HG03025 (cell line): ENCODE results near the gene LOX.

Source experiments
- ATAC-seq: cut with Tn5 transposase; IDR thresholded peaks from one replicate; pipeline ENCODE4 v1.9.1; 2021; ENCODE audit warnings: mild to moderate bottlenecking, moderate library complexity; ENCODE audit not compliant: unreplicated experiment, low FRiP score

LOX gene

DNA sequence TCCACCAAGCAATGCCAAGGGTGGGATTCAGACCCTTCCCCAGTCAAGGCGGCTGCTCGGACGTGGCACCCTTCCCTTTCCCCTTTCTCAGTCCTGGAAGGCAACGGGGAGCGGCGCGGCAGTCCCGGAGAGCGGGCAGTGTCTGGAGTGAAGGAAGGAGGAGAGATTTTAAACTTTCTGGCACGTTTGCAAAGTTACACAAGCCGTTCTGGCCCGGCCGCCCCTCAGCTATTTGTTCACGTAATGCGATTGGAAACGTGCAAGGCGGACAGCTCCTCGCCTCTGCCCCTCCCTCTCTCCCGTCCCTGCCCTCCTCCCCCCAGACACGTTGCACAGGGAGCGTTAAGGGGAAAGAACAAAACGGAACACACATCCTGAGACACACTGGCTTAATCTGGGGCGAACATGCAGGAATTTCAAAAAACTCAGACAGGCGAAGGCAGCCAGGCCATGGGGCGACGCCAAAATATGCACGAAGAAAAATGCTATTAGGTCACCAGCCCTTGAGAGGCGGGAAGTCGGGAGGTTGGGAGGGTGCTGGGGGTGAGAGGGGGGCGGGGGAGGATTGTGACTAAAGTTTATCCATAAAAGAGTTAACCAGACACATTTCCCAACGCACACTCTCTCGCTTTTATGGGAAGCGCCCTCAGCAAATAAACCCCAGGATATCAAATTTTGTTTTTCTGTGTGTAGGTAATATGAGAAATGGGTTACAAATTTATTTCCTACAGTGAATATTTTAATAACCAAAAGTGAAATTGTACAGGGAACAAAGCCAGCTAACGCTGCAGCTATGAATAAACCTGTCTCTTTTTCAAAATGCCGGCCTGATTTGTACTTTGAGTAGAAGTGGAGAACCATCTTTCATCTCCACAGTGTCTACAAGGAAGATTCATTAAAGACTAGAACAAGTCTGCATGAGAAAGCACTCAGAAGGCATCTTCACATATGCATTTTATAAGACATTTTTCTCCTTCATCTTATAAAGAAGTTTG, at the start of gene LOX:
Gene LOX (minus strand): TSS at position 144 of the 995 bp plus-strand sequence. CDS start 274 bp downstream, outside the sequence.
- no peak for ATAC-seq

DNA sequence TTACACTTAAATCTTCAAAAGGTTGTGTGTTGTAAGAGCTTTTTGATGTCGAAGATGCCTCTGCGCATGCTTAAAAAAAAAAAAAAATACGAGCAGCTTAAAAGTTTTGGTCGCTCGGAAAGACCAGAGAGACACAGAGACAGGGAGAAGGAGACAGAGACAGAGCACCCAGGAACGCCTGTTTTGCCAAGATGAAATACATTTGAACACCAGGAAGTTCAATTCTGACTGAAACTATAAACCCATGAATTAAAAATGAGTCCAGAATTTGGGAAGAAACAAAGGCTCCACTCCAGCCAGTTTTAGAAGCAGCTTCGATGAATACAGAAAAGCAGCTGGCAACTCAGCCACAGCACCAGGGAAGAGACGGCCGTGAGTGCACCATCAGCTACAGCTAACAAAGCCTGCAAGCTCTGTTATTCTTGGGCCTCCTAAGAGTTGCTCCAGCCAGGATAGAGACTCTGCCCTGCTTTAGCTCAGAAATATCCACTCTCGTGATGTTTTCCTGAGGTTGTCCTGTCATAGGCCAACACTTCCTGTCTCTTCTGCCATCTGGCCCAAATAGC, 48.8 kb upstream of the LOX start:
- no peak for ATAC-seq

GRCh38 chr5:122126177-122126755, 48.2 kb upstream of the LOX start:
- ATAC-seq = no peak

- ATAC-seq = no peak
Measured at GRCh38 chr5:122124766-122125165, 46.7 kb upstream of the LOX start.

- no peak for ATAC-seq
Measured at GRCh38 chr5:122121479-122122465, 43.7 kb upstream of the LOX start.

- no peak for ATAC-seq
Measured at GRCh38 chr5:122120957-122121356, 42.9 kb upstream of the LOX start.

DNA sequence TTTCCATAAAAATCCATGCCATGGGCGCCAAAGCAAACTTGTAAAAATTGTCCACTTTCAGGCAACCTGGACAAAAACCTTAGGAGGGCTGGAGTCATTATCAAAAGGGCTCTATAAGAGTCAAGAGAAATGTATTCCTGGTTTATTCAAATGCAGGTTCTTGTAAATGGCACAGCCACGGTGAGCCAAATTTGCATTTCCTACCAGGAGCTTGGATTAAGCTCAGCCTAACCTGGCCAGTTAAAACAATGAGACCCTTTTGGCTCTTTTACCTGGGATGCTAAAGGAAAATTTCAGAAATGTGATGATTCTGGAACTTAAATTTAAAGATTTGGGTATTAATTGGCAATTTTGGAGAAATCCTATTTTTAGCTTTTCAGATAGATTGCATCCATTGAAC, 42.4 kb upstream of the LOX start:
- ATAC-seq = no peak

GRCh38 chr5:122119205-122119604, 41.1 kb upstream of the LOX start:
- ATAC-seq = no peak

- ATAC-seq = no peak
Measured at GRCh38 chr5:122118356-122118948, 40.4 kb upstream of the LOX start.

DNA sequence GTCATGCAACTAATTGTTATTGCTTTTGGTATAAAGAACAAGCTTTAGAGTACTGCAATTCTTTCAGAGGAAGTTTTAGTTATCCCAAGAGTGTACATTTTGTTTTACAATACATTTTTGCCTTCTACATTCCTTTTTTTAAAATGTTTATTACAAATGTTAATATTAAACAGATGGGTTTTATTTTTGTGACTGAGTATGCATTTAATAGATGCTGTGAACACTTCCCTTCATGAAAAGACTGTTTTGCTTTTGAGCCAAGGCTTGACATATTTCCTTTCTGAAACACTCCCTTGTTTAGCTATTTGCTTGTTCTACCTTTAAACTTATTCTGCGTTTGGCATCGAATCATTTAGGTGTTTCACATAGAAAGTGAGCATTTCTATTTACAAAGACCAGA, 36.4 kb upstream of the LOX start:
- ATAC-seq = no peak

DNA sequence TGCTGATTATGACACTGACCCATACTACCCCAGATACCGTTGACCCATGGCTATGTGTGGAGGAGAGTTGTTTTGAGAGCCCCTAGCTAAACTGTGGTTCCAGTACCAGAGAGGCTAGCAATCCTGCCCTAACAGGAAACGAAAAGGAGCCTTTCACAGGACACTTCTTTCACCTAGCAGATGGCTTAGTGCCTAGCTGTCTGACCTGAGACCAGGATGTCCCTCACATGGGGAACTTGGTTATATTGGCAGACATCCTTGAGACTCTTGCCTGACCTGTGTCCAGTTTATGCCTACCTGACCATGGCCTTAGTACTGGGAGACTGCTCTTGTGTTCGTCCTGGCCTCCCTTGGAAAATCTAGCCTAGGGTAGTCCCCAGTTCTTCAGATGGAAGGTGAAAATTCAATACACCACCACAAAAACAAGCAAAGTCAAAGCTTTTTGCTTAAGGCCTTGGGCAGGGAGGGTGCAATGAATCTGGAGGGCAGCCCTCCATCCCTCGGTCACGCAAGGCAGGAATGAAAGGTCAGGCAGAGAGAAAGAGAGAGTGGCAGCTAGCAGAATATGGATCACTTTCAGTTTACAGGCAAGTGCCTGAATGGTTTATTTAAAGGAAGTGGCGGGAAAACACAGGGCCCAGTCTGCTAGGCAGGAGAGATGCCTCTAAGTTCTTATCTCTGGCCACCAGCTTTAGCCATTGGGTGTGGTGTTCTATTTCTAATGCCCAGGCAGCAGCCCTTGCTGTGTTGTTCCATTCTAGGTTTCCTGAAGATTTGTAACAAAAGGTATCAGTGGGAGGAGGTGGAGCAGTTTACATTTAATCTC, 34.9 kb upstream of the LOX start:
- ATAC-seq = no peak

- ATAC-seq = no peak
Measured at GRCh38 chr5:122112063-122112462, 34.0 kb upstream of the LOX start.

DNA sequence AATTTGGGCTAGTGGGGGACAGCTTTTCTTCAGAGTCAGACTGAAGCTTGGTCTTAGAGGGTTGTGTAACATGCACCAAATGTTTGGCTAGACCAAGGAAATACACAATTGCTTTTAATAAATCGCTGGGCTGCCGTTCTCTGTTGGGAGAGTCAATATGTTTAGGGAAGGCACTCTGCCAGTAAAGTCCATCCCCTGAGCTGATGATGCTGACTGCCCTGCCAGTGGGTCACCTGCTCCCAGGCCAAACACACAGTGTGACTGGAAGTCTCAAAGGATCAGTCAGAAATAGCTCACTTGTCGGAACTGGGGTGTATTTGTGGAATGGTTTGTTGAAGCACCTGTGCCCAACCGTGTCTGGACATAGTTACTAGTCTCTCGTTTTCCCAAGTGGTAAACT, 33.4 kb upstream of the LOX start:
- no peak for ATAC-seq

DNA sequence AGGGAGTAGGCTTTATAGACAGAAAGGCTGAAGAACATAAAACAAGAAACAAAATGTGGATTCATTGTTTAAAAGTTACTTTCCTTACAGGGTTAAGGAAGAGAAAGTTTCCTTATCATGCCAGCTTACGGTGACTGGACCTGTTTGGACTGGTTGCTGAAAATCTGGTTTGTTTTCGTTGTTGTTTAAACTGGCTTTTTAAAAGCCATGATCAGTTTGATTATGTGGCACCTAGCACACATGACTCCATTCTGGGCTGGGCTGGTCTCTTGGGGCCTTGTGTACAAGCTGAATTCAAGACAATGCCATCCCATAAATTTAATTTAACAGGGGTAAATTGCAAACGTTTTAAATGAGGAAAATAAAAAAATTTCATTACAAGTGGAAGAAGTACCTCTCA, 32.9 kb upstream of the LOX start:
- ATAC-seq = no peak

- no peak for ATAC-seq
Measured at GRCh38 chr5:122107016-122107415, 29.0 kb upstream of the LOX start.

DNA sequence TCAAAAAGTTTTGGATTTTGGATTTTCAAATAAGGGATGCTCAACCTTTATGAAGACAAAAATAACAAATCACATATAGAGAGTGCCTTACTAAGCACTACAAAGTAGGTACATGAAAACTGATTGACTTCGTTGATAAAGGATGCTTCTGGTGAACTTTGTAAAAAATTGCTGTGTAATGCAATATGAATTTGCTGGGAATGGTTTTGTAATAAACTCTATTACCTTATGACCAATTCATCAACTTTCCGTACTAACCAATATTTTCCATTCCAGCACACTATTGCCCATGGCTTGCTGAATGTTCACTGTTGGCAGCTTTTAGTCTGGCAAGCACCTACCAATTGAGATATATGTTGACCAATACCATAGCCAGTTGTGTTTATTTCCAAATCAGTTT, 27.9 kb upstream of the LOX start:
- ATAC-seq = no peak

- no peak for ATAC-seq
Measured at GRCh38 chr5:122102825-122103224, 24.8 kb upstream of the LOX start.

DNA sequence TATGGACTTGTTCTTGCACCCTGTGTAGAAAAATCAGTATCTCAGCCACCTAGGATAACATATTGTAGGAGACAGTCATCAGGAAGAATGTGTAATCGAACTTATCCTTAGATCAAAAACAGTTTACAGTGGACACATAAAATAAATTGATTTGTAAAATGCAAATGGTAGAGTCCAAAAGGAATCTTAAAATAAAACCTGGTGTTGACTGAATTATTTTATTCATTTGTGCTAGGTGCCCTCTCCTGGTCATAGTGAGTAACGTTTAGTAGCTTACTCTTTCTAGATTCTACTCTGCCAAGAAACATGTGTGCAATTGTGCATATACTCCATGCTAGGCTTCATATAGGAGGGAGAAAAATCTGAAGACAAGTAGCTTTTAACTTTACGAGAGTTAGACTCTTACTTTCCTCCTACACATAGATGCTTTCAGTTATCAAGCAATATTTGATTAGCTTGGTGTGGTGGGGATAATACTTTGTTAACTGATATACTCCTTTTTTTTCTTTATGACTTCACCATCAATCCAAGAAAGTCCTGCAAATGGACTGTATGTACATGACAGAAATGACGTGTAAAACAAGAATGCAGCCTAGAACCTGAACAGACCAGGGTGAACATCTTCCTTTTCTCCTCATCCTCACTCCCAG, 23.7 kb upstream of the LOX start:
- no peak for ATAC-seq
